ENCODE data around the gene U2AF1L4. TPM values are rescaled to one million over a fixed set of nuclear protein-coding genes. Genes with fewer than 3 reads are reported as not detected.
A peak's percentile ranks its signal among the peaks of the same experiment; 100 is the strongest.

Gene U2AF1L4
- total RNA-seq, 1 donor from 2014 or later = 2.4 TPM

DNA sequence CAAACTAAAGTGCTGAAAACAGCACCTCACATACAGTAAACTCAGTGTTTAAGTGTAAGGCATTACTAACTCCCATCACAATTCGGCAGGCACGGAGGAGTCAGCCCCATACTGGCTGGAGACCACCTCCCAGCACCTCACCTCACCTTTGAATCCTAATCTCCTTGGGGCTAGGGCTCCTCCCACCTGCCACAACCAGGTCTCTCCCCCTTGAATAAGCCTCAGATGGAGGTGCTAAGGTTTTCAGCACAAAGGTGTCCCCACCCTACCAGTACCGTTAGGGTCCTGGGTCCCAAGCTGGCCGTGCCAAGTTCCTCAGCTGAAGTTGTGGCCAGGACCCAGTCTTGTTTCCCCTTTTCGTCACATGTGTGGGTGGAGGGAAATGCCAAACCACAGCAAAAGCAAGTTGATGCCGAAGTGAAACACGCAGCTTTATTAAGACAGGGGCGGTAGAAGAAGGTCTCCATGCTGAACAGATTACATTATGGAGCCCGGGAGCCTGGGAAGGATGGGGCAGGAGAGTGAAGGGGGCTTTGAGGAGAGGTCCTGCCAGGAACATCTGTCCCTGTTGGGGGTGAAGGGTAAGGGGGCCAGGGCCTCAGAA lies 3.0 kb downstream of the U2AF1L4 start, which contains the start of gene IGFLR1:
Gene IGFLR1 (minus strand): TSS at position 332 of the 604 bp plus-strand sequence. CDS start 1,272 bp downstream, outside the sequence.
- no peak for DNase-seq (ENCODE audit: low read depth in 2 of 2)

- DNase-seq (ENCODE audit: low read depth in 2 of 2) = no peak
Observed at GRCh38 chr19:35741203-35741515, 4.1 kb downstream of the U2AF1L4 start.

GRCh38 chr19:35740423-35741202 lies 4.6 kb downstream of the U2AF1L4 start:
- peak; percentile 92 to 97 for DNase-seq (ENCODE audit: low read depth in 2 of 2)

DNA sequence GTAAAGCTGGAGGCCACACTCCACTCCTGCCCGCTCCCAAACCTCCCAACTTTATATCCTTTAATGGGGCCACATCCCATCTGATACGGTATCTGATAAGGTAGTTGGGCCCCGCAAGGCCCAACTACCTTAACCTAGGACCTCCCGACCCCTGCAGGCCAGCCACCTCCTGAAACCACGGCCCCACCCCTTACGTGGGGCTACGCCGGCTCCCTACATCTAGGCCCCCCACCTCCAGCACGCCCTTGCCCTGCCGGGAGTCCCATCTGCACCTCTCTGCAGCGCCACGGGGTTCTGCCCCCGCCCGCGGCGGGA lies 5.2 kb downstream of the U2AF1L4 start:
- no peak for DNase-seq (ENCODE audit: low read depth in 2 of 2)

DNA sequence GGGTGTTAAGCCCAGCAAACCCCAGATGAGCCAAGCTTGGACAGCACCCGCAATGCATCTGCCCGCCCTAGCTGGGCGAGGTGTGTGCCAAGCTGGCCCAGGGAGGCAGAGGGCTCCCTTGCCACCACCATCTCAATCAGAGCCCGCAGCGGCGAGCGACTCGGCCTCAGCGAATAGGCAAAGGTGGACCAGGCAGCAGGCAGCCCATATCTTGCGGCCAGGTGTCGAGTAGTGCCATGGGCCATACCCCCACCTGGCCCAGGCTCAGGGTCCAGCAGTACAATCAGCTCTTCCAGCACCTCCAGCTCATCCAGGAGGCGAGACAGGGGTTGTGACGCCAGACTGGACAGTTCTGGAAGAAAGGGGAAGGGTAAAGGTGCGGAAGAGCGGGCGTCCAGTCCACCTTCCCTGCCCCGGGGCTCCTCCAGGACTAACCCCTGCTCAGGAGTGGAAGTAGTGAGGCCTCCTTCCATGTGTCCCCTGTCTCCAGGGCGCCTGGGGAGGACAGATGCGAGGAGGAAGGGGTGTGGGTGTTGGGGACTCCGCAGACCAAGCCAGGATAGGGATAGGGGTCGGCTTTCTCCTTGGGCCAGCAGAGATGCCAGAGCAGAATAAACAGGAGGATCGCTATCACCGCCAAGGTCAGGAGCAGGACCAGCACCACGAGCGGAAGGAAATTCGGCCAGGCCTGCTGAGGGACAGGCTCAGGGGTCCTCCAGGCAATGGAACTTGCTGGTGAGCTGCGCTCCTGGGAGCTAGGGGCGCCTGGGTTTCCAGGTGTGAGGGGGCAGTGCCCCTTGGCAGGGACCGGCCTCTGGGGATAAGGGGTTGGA lies 5.7 kb downstream of the U2AF1L4 start:
- DNase-seq (ENCODE audit: low read depth in 2 of 2) = no peak

GRCh38 chr19:35738887-35739229 lies 6.4 kb downstream of the U2AF1L4 start:
- no peak for DNase-seq (ENCODE audit: low read depth in 2 of 2)

DNA sequence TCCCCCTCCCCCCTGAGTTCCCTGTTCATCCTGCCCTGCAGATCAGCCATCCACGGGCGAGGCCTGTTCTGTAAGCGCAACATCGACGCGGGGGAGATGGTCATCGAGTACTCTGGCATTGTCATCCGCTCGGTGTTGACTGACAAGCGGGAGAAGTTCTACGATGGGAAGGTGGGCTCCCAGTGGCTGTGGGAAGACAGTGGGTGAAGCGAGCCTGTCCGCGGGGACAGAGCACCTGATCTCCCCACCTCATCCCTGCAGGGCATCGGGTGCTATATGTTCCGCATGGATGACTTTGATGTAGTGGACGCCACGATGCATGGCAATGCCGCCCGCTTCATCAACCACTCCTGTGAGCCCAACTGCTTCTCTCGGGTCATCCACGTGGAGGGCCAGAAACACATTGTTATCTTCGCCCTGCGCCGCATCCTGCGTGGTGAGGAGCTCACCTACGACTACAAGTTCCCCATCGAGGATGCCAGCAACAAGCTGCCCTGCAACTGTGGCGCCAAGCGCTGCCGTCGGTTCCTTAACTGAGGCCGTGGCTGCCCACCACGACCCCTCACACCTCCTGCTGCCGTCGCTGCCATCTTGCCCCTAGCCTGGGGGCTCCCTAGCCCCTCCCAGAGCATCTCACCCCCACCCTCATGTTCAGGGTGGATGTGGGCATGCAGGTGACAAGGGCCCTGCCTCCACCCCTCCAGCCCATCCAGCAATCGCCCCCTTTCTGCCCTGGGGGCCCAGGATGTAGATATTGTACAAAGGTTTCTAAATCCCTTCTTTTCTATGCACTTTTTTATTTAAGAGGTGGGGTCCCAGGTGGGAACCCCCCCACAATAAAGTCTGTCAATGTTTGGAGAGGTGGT lies 7.0 kb downstream of the U2AF1L4 start:
- DNase-seq (ENCODE audit: low read depth in 2 of 2) = no peak

DNA sequence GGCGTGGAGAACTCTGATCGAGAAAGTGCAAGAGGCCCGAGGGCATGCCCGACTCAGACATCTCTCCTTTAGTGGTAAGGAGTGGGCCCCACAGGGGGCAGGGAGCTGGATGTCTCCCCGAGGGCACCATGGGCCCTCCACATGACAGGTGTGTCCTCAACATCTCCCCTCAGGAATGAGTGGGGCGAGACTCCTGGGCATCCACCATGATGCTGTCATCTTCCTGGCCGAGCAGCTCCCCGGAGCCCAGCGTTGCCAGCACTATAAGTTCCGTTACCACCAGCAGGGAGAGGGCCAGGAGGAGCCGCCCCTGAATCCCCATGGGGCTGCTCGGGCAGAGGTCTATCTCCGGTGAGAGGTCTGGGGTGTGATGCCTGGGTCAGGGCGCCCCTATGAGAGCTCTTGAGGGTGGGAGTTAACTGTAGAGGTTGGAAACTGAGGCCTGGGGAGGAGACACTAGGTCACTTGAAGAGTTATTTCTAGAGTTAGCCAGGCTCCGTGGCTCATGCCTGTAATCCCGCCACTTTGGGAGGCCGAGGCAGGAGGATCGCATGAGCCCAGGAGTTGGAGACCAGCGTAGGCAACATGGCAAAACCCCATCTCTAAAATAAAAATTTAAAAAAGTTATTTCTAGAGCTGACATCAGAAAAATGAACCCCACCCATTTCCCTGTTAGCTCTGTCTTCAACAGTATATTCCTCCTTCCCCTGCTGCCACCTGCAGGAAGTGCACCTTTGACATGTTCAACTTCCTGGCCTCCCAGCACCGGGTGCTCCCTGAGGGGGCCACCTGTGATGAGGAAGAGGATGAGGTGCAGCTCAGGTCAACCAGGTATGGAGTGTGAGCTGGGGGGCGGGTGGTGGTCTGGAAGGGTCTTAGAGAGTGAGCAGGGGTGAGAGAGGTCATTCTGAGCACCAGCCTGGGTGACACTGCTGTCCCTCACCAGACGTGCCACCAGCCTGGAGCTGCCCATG lies 8.0 kb downstream of the U2AF1L4 start:
- DNase-seq (ENCODE audit: low read depth in 2 of 2) = no peak

DNA sequence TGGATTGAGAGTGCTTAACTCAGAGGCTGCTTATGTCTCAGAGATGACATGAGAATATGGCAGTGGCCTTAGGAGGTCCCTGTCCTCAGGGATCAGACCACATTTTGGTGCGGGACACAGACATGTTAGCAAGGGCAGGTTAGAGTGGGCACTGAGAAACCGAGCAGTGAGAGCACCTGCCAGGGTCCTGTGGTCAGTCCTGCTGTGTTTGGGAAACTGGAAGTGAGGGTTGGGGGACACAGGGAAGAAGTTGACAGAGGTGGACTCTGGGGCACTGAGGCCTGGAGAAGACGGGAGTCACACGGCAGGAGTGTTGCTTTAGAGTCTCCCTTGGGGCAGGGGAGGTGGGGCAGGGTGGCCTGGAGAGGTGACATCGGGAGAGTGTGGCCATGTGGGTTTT lies 10.3 kb downstream of the U2AF1L4 start:
- DNase-seq (ENCODE audit: low read depth in 2 of 2) = no peak

GRCh38 chr19:35734273-35734672 lies 10.9 kb downstream of the U2AF1L4 start:
- no peak for DNase-seq (ENCODE audit: low read depth in 2 of 2)

- no peak for DNase-seq (ENCODE audit: low read depth in 2 of 2)
Observed at GRCh38 chr19:35733180-35734125, 11.8 kb downstream of the U2AF1L4 start.

GRCh38 chr19:35732540-35733179 lies 12.6 kb downstream of the U2AF1L4 start:
- DNase-seq (ENCODE audit: low read depth in 2 of 2) = no peak

GRCh38 chr19:35731779-35732405 lies 13.3 kb downstream of the U2AF1L4 start:
- DNase-seq (ENCODE audit: low read depth in 2 of 2) = no peak

GRCh38 chr19:35731353-35731752 lies 13.9 kb downstream of the U2AF1L4 start:
- no peak for DNase-seq (ENCODE audit: low read depth in 2 of 2)

DNA sequence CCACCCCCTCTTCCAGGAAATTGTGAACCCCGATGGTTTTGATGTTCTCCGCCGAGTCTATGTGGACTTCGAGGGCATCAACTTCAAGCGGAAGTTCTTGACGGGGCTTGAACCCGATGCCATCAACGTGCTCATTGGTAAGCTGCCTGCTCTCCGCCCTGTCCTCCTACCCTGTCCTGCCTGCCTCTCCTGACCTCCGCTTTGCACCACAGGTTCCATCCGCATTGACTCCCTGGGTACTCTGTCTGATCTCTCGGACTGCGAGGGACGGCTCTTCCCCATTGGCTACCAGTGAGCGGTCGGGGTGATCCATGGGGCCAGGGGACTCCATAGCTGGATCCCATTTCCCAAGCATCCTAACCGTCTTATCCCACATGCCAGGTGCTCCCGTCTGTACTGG lies 14.9 kb downstream of the U2AF1L4 start:
- DNase-seq (ENCODE audit: low read depth in 2 of 2) = no peak

DNA sequence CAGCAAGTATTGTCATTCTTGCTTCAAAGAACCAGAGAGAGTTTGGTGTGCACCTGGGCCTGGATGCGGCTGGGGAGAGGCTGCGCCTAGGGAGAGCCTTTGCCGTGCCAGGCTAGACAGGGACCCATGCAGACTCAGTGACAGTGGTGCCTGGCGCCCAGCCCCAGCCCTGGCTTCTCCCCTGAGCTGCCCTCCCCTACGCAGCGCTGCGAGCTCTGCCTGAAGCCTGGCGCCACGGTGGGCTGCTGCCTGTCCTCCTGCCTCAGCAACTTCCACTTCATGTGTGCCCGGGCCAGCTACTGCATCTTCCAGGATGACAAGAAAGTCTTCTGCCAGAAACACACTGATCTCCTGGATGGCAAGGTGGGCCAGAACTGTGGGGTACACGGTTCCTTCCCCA lies 15.5 kb downstream of the U2AF1L4 start:
- DNase-seq (ENCODE audit: low read depth in 2 of 2) = no peak

DNA sequence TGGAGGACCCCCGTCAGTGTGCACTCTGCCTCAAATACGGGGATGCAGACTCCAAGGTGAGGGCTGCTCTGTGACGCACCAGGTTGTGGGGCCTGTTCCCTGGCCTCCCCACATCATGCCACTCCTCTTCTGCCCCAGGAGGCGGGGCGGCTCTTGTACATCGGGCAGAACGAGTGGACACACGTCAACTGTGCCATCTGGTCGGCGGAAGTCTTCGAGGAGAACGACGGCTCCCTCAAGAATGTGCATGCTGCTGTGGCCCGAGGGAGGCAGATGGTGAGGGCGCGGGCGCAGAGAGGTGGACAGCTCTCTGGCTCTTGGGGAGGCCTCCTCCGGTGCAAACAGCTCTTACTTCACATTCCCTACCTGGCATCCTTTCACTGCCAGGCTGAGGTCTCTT lies 16.2 kb downstream of the U2AF1L4 start:
- no peak for DNase-seq (ENCODE audit: low read depth in 2 of 2)

DNA sequence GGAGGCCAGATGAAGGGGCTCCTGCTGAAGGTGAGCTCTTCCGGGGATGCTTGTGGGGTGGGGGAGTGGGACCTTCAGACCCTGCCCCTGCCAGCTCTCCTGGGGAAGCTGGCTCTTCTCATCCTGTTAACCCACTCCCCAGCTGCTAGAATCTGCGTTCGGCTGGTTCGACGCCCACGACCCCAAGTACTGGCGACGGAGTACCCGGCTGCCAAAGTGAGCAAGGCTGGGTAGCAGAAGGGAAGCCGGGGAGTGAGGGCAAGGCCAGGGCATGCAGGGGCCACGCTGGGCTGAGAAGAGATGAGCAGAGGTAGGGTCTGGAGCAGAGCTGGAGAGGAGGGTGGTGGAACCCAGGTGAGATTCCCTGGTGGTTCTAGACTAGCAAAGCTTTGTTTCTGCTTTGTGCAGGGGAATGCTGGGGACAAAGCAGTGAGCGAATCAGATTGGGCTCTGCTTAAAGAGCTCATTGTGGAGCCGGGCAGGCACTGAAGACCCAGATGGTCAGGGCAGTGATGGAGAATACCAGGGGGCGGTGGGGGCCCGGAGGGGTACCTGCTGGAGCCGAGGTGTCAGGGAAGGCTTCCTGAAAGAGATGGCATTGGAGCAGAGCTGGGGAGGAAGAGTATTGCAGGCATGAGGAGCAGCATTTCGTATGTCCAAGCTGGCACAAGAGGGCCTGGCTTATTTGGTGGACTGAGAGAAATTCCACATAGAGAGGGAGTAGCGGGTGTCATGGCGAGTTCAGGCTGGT lies 17.1 kb downstream of the U2AF1L4 start:
- DNase-seq (ENCODE audit: low read depth in 2 of 2) = no peak

Data from dermis microvascular lymphatic vessel endothelial cell (primary cell).